Stimulated activated naive CD4-positive, alpha-beta T cell treated with Interleukin-2 at 50 U/mL for 16 hours (primary cell): ENCODE results near the gene UBE2R2.
"Not testable (repeated sequence)": the region's sequence is repeated elsewhere in the genome, so short reads cannot be mapped to it uniquely, and the experiment has no call there.

ENCODE experiments used
- DNase-seq: peaks from one replicate; lab custom pipeline; 2025; lab: John Stamatoyannopoulos, UW

UBE2R2 gene

GRCh38 chr9:33816327-33817252 is at the start of gene UBE2R2:
Gene UBE2R2, plus strand, starts transcription at chr9:33817160. Its CDS starts 598 bp downstream, at chr9:33817758.
- DNase-seq: peak; percentile 94

- DNase-seq: not testable (repeated sequence)
These were observed 46.6 kb upstream of the UBE2R2 start for GRCh38 chr9:33770156-33770880.

GRCh38 chr9:33773135-33773534 is 43.8 kb upstream of the UBE2R2 start:
- DNase-seq: not testable (repeated sequence)

GRCh38 chr9:33774074-33774659 is 42.8 kb upstream of the UBE2R2 start:
- DNase-seq: not testable (repeated sequence)

- DNase-seq: no peak
These were observed 40.4 kb upstream of the UBE2R2 start for GRCh38 chr9:33776578-33776977.

GRCh38 chr9:33778700-33779351 is 38.1 kb upstream of the UBE2R2 start:
- no peak for DNase-seq

- DNase-seq: no peak
These were observed 36.7 kb upstream of the UBE2R2 start for GRCh38 chr9:33780276-33780675.

GRCh38 chr9:33781736-33782135 is 35.2 kb upstream of the UBE2R2 start:
- no peak for DNase-seq

GRCh38 chr9:33782395-33783152 is 34.4 kb upstream of the UBE2R2 start:
- no peak for DNase-seq

- DNase-seq: no peak
These were observed 31.0 kb upstream of the UBE2R2 start for GRCh38 chr9:33785914-33786313.

GRCh38 chr9:33786681-33787080 is 30.3 kb upstream of the UBE2R2 start:
- DNase-seq: no peak

- no peak for DNase-seq
These were observed 29.1 kb upstream of the UBE2R2 start for GRCh38 chr9:33787839-33788238.

GRCh38 chr9:33789429-33789828 is 27.5 kb upstream of the UBE2R2 start:
- DNase-seq: not testable (repeated sequence)

GRCh38 chr9:33791117-33791516 is 25.8 kb upstream of the UBE2R2 start:
- no peak for DNase-seq

- not testable (repeated sequence) for DNase-seq
These were observed 23.5 kb upstream of the UBE2R2 start for GRCh38 chr9:33793496-33793895.

- DNase-seq: no peak
These were observed 22.4 kb upstream of the UBE2R2 start for GRCh38 chr9:33794560-33794959.

- DNase-seq: no peak
These were observed 21.7 kb upstream of the UBE2R2 start, which contains the start of gene PRSS3 for GRCh38 chr9:33795281-33795680. Gene PRSS3, plus strand, starts transcription at chr9:33795561. Its CDS starts 13 bp downstream, at chr9:33795574.

- DNase-seq: no peak
These were observed 21.1 kb upstream of the UBE2R2 start for GRCh38 chr9:33795819-33796218.

- DNase-seq: not testable (repeated sequence)
These were observed 20.3 kb upstream of the UBE2R2 start for GRCh38 chr9:33796679-33797078.

- DNase-seq: no peak
These were observed 19.1 kb upstream of the UBE2R2 start for GRCh38 chr9:33797837-33798236.

GRCh38 chr9:33798545-33798944 is 18.4 kb upstream of the UBE2R2 start:
- no peak for DNase-seq
